GM19193 (cell line): ENCODE results near the gene KCNJ16.

Experiments used
- POLR2A ChIP-seq: IDR thresholded peaks from 4 replicates; pipeline ENCODE4 v1.6.1; 2011; ENCODE audit not compliant: insufficient read depth, insufficient read length; ENCODE audit errors: extremely low read depth

KCNJ16 gene

DNA sequence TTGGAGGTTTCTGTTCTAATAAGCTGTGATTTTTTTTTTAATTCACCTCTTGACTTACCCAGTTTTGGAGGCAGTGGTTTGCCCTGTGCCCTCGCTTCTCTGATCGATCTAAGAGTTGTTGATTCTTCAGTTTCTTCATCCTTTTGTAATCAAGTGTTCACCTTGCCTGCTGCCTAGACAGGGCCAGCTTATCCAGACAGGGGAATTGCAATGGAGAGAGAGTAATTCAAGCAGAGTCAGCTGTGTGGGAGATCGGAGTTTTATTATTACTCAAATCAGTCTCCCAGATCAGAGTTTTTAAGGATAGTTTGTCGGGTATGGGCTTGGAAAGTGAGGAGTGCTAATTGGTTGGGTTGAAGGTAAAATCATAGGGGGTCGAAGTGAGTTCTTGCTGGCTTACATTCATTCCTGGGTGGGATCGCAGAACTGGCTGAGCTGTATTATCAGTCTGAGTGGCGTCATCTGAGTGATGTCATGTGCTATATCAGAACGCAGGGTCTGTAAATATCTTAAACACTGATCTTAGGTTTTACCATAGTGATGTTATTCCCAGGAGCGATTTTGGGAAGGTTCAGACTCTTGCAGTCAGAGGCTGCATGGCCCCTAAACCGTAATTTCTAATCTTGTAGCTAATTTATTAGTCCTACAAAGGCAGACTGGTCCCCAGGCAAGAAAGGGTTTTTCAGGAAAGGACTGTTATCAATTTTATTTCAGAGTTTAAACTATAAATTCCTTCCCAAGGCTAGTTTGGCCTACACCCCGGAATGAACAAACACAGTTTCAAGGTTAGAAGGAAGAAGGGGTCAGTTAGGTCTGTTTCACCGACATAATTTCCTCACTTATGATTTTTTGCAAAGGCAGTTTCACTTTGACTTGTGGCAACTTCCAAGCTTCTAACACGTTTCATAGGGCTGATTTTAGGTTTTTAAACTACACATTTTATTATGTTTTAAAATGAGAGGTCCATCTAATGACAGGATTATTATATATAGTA lies 21.5 kb upstream of the KCNJ16 start:
- no peak for TF ChIP-seq POLR2A

DNA sequence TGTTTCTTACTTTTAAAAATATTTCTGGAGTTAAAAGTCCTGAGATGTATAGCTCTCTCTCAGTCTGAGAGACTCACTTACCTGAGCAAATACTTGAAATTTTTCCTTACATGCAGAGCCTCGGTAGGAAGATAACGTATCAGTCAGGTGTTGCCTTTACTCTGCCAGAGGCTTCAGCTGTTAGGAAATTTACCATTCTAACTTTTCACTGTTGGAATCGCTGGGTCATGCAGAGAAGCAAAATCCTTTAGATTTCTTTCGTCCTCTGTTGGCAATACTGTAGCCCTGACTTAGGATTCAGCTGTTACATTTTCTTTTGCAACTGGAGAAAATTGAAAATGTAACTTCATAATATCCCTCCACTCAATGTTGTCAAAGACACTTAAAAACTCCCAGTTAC lies 20.0 kb upstream of the KCNJ16 start:
- no peak for TF ChIP-seq POLR2A

- TF ChIP-seq POLR2A: no peak
These were observed 16.0 kb upstream of the KCNJ16 start for GRCh38 chr17:70059071-70059470.

- TF ChIP-seq POLR2A: no peak
These were observed 15.4 kb upstream of the KCNJ16 start for GRCh38 chr17:70059649-70060048.

DNA sequence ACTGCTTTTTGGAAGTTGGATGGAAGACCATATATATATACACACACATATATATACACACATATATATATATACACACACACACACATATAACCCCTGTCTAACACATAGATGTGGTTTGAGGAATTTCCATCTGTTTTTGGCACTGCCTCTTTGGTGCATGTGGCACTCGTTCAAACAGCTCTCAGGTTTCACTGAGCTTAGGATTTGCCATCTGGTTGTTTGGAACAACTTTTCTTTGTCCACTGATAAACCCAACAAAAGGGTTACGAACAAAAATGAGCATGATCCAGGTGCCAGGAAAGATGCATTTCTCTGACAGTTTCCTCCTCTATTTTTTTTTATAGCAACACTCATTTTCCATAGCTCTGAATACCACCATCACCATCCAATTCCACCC lies 14.6 kb upstream of the KCNJ16 start:
- no peak for TF ChIP-seq POLR2A

DNA sequence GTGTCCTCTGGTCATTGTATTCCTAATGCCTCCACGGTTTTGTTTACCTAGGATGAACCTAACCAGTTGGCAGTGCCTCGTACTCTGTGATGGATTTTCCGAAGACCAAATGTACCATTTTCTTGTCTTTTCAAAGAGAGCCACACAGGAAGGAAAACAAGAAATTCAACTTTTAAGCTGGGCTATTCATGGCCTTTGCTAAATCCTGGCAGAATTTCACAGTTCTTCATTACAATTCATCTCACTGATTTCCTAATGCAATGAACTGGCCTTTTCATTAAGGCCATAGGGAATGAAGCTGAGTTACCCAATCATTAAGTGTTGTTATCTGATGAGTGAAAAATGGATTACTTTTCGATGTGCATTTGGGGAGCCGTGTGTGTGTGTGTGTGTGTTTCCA lies 7.9 kb upstream of the KCNJ16 start:
- no peak for TF ChIP-seq POLR2A

GRCh38 chr17:70070305-70071027 lies 4.6 kb upstream of the KCNJ16 start:
- TF ChIP-seq POLR2A: no peak

DNA sequence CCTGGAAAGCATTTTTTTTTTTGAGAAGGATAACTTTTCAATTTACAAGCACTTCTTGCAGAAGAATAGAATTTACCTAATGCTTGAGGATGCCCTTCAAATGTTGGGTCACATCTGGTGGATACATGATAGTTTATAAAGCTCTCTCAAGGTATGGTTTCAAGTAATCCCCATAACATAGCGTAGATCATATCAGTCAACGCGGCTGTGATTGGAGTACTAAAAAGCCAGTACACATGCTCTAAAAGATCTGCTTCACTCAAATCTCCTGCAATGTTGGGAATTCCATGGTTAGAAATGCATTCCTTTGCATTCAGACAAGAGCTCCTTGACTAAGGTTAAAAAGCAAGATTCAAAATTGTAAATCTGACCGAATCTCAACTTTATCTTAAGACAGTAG lies 3.9 kb upstream of the KCNJ16 start:
- no peak for TF ChIP-seq POLR2A

DNA sequence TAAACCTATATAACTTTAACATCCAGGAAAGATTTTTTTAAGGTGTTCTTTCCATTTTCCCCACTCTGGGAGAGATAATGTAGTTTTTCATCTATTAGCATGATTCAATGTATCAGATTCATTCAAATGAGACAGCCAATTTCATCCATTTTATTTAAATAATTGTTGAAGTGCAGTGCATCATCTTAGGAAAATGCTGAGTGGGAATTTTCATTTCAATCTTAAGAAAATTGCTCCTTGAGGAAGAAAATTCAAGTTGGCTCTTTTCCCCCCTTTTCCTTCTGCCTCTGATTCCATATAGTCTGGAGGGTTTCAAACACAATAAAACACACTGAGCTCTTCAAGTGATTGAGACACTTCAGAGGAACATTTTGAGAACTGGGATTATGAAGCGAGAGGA lies 3.4 kb upstream of the KCNJ16 start:
- TF ChIP-seq POLR2A: no peak

DNA sequence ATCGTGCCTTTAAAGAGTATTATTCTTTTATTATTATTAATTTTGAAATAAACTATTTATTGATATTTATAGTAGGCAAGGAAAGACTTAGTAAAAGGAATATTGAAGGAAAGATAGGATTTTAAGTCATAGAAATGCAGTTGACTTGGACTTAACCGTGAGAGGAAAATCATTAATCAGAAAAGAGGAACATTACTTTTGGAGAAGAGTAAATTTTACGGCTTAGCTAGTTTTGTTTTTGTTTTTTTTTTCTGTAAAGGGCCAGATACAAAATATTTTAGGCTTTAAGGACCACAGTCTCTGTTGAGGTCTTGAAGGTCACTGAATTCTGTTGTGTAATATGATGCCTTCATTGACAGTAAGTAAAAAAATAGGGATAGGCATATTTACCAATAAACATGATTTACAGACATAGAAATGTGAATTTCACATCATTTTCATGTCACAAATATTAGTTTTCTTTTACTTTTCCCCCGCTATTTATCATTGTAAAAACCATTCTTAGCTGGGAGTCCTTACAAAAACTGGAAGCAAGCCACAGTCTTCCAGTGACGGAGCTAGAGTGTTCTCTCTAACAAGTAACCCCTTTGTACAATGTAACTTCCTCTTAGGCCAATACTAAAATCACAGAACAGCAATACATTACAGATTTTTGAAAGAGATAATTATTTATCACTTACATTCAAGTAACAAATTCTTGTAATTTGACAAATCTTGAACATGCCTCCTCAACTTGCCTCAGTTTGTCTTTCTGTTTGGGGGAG lies 2.3 kb upstream of the KCNJ16 start:
- TF ChIP-seq POLR2A: no peak

GRCh38 chr17:70073310-70073709 lies 1.7 kb upstream of the KCNJ16 start:
- TF ChIP-seq POLR2A: no peak

DNA sequence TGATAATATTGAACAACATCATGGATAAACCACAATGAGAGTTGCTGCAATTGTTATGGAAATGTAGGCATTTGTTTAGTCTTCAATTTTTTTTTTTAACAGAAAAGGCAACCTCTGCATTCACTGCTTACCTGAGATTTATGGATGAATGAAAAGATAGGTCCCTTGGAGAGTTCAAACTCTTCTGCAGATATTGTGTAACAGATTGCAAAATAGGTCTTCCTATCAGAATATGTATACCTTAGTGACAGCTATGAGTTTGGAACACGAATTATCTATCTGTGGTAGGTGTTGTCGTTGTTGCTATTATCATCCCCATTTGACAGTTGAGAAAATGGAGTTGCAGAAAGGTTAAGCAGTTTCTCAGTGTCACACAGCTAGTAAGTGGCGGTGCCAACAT lies 1.2 kb upstream of the KCNJ16 start:
- no peak for TF ChIP-seq POLR2A

DNA sequence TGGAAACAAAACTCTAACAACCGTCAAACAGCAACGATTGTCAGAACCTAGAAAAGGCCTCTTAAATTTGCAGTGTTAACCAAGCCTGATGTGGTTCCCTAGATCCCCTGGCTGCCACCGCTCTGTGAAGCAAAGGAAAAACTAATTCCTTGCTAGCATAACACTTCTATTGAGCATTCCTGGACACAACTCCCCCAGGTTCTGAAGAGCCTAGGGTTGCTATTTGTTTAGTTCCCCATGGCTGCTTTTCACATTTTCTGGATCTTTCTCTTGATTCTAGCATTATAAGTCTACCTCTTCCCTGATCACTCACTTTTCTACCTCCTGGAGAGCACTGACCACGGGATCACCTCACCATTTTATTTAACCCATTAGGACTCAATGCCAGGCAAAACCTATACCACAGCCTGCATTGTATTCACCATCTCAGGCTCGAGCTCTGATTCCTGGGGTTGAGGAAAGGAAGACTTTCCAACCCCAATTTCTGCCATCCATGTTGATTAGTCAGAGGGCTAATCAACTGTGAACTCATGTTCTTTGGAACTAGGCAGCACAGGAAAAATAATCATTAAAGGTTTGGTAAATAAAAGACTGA lies 692 bp upstream of the KCNJ16 start:
- TF ChIP-seq POLR2A: no peak

DNA sequence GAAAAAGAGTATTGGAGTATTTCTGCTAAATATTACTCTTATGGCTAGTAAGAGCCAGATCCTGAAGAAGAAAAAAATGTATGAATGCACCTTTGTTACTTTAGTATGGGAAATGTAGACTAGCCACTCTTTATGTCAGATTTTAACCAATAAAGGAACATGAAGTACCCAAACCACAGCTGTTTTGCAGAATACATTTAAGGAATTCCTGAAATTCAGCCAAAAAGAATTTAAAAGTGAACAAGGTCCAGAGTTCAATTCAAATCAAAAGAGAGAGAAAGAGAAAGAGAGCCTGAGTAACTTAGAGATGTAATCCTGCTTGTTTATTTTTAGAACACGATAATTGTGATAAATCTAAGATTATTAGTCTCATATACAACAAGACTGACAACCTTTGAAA lies 1.2 kb downstream of the KCNJ16 start:
- TF ChIP-seq POLR2A: no peak

DNA sequence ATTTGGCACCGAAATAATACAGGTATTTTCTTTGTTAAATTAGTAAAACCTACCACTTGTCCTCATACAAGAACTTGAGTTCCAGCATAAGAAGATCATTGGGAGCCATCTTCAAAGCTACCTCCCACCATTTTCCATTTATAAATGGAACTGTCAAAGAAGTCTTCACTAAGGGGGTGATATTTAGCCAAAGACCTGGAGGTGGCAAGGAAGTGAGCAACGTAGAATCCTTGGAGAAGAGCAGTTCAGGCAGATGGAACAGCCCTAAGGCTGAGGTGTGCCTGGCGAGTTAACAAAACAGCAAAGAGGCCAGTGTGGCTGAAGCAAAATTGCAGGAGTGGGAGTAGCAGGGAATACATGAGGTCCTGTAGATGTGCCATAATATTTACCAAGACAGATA lies 1.8 kb downstream of the KCNJ16 start:
- TF ChIP-seq POLR2A: no peak
